ENCODE results near the gene SLC17A4.

DNA sequence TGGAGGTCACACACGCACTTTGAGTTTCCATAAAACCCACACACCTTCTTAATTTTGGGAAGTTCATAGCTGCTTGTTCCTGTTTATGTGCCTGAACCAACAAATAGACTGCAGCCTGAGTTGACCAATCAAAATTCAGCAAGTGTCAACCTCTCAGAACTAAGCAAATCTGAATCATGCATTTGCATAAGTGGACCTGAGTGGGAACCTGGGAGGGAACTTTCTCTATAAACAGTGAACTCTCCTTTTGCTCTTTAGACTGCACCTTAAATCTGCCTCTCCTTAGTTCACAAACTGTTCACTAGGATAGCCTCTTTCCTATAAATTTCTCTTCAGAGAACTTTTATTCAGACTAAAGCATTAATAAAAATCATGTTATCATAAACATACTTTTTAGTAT is 39.4 kb downstream of the SLC17A4 start:
- TF ChIP-seq, protein P1, sequence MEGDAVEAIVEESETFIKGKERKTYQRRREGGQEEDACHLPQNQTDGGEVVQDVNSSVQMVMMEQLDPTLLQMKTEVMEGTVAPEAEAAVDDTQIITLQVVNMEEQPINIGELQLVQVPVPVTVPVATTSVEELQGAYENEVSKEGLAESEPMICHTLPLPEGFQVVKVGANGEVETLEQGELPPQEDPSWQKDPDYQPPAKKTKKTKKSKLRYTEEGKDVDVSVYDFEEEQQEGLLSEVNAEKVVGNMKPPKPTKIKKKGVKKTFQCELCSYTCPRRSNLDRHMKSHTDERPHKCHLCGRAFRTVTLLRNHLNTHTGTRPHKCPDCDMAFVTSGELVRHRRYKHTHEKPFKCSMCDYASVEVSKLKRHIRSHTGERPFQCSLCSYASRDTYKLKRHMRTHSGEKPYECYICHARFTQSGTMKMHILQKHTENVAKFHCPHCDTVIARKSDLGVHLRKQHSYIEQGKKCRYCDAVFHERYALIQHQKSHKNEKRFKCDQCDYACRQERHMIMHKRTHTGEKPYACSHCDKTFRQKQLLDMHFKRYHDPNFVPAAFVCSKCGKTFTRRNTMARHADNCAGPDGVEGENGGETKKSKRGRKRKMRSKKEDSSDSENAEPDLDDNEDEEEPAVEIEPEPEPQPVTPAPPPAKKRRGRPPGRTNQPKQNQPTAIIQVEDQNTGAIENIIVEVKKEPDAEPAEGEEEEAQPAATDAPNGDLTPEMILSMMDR (IDR thresholded peaks at IDR 0.05): no peak
- TF ChIP-seq EP300 (IDR thresholded peaks at IDR 0.05) (no peak), POLR2A (IDR thresholded peaks at IDR 0.05) (no peak)

Measured in tibial nerve (tissue), 4 donors.